ENCODE data around the gene VKORC1L1.
"Not testable (repeated sequence)": the region's sequence is repeated elsewhere in the genome, so short reads cannot be mapped to it uniquely, and the experiment has no call there.

VKORC1L1 gene

DNA sequence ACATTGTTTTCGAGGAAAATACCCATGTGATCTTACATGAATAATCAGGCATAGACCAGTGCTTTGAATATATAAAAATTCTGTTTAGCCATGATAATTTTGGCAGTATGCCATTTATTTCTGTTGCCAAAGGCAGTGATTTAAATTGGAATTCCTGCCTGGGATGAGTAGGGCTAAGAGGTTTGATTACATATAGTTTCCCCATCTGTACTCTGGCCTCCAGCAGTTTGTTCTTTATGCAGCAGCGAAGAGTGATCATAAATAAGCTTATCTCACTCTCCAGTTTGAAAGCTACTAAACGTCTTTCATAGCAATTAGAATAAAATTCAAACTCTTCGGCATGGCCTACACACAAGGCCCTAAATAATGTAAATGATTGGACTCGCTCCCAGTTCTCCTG is 72.9 kb downstream of the VKORC1L1 start:
- FAIRE-seq = not testable (repeated sequence)

DNA sequence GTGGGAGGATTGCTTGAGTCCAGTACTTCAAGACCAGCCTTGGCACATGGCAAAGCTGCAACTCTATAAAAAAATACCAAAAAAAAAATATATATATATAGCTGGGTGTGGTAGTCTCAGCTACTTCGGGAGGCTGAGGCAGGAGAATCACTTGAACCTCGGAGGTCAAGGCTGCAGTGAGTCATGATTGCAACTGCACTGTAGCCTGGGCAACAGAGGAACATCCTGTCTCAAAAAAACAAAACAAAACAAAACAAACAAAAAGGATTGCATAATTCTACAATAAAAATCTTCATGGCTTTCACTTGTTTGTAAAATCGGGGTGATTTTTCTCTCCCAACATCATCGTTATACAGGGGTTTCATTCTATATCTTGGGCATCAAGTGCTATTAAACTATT is 74.0 kb downstream of the VKORC1L1 start:
- no peak for FAIRE-seq

DNA sequence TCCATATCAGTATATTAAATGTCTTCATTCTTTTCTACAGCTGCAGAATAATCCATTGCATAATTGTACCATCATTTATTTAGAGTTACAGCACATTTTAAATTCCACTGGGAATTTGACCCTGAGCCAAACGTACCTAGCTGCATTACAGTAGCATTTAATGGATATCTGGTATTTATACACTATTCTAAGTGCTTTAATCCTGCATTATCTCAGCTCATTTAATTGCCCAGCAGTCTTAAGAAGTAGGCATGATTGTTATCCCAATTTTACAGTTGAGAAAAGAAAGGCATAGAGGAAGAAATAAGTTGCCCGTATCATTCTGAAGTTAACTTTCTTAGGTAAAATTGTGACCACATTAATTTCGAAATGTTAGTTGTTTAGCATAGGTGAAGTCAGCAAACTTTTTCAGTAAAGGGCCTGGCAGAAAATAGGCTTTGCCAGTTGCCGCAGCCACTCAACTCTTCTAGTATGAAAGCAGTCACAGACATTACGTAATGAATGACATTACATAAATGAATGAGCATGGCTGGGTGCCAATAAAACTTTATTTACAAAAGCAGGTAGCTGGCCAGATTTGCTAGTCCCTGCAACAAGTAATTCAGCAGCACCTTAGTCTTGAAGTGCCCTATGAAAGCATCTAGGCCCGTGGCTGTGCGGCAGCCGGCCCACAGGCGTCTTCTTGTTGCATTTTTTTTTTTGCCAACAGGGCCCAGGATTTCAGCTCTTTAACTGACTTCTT is 79.1 kb downstream of the VKORC1L1 start:
- no peak for FAIRE-seq

DNA sequence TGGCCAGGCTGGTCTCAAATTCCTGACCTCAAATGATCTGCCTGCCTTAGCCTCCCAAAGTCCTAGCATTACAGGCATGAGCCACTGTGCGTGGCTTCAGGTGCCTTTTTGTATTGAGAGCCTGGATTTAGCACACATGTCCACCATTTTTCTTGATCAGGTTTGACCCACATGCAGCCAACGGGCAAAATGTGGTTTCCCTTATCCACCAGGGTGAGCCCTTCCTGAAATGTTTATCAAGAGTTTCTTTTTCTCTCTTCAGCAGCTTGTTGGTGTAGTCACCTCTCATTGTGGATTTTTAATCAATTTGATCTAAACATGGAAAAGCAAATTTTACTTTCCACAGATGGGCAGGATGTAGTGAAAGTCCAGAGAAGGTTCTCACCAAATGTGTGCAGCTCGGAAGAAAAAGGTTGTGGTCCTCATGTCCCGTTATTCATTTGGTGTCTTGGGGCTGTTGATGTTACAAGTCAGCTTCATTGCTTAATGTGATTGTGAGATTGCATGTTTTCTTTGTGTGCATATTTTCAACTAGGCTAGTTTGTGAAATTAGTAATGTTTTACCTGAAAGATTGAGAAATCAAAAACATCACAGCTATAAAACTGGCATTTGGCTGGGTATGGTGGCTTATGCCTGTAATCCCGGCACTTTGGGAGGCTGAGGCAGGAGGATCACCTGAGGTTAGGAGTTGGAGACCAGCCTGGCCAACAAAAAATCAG is 80.3 kb downstream of the VKORC1L1 start:
- FAIRE-seq = no peak

DNA sequence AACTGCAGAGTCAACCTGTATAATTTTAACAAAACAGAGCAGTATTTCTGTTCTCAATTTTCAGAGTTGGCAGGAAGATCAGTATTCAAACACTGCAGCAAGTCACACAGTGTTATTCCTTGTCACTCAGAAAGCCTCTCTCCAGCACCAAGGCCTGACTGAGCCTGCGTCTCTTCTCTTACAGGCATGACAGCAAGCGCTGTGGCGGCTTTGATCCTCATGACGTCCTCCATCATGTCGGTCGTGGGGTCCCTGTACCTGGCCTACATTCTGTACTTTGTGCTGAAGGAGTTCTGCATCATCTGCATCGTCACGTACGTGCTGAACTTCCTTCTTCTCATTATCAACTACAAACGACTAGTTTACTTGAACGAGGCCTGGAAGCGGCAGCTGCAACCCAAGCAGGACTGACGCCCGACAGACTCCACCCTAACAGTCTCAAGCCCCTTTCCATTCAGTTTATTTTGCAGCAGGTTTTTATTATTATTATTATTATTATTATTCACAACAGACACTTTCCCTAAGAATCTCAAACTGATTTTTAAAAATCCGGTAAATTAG is 81.1 kb downstream of the VKORC1L1 start:
- no peak for FAIRE-seq

DNA sequence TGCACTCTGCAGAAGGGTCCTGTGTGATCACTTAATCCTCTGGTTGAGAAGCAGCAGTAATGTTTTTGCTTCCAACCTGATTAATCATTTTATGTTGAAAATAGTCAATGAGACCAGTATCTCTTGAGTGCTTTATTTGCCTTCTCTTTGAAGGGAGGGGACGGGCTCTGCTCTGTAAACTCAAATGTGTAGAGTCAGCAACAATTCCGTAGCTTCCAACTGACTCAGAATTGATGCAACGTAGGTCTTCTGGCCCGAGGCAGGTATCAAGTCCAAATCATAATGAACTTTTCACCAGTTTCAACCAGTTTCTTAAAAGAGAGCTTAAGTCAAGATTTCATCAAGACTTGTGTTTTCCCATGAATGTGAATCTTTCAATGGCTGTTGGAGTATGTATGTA is 82.8 kb downstream of the VKORC1L1 start:
- FAIRE-seq = no peak

DNA sequence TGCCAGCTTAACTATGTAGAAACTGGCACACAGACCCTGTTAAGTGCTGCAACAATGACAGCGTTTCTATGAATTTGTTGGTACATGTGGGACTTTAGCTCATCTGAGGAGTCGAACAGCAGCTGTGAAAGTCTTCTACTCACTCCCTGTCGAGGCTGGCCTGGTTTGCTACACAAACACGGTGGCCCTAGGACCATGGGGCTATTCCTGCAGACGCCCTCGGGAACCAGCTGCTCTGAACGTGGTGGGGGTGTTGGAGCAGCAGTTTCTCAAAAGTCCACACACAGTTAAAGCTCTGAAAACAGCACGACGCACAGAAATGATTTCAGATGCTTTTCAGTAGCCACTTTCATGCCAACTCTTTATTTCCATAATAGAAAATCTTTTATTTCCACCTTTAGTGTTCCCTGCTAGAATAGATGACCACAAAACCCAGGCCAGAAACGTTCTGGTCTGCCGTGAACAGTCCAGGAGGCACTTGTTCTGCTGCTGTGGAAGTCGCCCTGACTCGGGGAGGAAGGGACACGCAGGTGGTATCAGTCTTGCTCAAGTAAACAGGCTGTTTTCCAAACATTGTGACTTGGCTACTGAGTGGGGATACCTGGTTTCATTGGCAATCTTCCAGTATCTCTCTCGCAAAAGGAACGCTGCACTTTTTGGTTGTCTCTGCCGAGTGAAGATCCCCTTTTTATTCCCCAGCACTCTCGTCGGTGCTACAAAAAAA is 87.6 kb downstream of the VKORC1L1 start:
- FAIRE-seq = no peak

DNA sequence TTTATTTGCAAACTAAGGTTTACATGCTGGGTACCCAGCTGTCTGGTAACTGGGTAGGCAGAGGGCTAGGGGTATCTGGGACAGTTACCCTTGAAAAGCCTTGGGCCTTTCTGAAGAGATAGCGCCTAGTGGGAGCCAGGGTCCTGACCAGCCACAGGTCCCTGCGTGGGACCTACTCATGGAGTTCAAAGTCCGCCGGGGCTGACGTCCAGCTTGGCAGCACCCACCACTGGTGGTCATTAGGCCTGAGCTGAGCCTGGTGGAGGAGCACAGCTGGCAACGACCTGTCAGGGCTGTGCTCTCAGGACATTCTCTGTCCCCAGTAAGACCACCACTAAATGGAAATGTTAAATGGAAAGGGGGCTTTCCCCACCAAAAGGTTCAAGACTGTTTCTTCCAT is 89.2 kb downstream of the VKORC1L1 start:
- no peak for FAIRE-seq

DNA sequence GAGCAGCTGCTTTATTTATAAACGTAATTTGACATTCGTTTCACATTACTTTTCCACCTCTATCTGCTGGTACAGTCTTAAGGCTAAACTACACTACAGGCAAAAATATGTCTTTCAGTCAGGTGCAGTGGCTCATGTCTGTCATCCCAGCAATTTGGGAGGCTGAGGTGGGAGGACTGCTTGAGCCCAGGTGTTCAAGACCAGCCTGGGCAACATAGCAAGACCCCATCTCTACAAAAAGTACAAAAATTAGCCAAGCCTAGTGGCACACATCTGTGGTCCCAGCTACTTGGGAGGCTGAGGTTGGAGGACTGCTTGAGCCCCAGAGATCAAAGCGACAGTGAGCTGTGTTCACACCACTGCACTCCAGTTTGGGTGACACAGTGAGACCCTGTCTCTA is 91.8 kb downstream of the VKORC1L1 start:
- FAIRE-seq = not testable (repeated sequence)

DNA sequence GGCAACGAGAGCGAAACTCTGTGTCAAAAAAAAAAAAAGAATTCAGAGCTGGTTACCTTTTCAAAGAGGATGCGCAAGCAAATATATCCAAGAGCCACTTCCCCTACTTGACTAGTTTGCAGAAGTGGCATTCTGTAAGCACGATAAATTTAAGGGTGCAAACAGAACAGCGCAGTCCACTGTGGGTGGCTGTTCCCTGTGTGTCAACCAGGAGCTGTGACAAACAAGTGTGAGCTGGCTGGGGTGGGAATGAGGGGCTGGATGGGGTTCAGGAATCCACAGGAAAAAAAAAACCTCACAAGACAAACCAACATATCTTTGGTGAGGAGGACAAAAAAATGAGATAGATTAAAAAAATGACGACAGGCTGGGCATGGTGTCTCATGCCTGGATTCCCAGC is 93.3 kb downstream of the VKORC1L1 start:
- no peak for FAIRE-seq

DNA sequence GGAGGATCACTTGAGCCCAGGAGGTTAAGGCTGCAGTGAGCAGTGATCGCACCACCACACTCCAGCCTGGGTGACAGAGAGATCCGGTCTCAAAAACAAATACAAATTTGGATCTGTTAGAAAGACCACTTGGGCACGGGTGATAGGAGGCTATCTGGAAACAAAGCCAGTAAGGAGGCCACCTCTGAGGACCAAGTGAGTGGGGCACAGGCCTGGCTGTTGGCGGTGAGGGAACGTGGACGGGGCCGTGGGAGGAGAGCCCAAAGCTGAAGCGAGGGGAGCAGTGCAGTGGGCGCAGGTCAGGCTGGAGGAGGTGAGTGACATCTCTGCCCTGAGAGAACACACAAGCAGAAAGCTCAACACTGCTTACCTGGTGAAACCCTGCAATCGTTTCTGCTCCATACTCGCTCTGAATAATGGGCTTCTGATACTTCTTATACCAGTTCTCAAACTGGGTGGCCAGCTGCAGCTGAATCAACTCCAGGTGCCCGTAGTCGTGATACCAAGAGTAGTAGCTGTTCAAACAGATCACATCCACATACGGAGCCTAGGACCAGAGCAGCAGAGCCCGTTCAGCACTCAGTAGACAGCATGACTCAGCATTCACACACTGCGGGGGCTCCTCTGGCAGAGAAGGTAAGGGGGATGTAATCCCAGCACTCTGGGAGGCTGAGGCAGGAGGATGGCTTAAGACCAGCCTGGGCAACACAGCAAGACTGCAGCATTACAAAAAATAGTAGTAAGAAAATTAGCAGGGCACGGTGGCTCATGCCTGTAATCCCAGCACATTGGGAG is 94.7 kb downstream of the VKORC1L1 start:
- FAIRE-seq = no peak

DNA sequence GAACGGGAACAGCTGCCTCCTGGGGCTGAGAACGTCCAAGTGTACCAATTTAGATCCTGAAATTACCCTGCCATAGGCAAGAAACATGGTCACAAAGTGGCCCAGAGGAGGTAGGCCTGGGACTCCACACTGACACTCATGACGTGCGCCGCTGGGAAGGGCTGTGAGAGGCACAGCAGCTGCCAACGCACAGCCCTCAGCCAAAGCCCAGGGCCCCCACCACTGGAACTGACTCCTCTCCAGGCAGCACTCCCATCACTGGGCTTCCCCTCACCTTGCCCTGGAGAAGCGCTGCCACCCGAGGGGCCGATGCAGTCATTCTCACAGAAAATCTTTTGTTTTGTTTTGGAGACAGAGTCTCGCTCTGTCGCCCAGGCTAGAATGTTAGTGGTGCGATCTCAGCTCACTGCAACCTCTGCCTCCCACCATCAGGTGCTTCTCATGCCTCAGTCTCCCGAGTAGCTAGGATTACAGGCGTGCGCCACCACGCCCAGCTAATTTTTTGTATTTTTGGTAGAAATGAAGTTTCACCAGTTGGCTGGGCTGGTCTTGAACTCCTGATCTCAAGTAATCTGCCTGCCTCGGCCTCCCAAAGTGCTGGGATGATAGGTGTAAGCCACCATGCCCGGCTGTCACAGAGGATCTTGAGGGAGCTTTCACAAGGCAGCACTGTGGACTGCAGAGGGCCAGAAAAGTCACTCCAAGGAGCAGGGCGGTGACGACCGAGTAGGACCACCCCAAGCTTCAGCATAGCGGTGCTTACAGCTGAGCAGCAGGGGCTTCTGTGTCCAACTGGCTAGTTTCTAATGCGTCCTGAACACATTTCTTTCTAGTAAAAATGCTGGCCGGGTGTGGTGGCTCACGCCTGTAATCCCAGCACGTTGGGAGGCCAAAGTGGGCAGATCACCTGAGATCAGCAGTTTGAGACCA is 95.6 kb downstream of the VKORC1L1 start:
- no peak for FAIRE-seq

DNA sequence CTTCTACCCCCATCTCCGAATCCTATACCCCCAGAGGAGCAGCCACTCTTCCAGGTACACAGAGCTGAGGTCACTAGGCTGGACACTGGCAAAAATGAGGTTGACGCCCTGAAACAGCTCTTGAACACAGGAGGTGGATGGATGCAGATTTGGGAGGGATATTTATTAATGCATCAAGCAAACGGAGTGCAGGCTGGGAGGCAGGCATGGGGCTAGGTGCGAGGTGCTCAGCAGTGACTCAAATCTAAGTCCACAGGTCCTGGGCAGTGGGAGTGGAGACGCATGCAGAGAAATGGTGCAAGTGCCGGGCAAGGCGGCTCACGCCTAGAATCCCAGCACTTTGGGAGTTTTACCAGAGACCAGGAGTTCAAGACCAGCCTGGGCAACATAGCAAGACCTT is 98.1 kb downstream of the VKORC1L1 start:
- FAIRE-seq = no peak

DNA sequence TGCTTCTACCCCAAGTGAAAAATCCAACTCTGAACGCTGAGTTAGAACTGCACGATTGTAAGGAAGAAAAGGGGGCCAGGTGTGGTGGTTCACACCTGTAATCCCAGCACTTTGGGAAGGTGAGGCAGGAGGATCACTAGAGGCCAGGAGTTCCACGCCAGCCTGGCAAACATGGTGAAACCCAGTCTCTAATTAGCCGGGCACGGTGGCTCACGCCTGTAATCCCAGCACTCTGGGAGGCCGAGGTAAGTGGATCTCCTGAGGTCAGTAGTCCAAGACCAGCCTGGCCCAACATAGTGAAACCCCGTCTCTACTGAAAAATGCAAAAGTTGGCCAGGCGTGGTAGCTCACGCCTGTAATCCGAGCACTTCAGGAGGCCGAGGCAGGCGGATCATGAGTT is 100.1 kb downstream of the VKORC1L1 start:
- no peak for FAIRE-seq

DNA sequence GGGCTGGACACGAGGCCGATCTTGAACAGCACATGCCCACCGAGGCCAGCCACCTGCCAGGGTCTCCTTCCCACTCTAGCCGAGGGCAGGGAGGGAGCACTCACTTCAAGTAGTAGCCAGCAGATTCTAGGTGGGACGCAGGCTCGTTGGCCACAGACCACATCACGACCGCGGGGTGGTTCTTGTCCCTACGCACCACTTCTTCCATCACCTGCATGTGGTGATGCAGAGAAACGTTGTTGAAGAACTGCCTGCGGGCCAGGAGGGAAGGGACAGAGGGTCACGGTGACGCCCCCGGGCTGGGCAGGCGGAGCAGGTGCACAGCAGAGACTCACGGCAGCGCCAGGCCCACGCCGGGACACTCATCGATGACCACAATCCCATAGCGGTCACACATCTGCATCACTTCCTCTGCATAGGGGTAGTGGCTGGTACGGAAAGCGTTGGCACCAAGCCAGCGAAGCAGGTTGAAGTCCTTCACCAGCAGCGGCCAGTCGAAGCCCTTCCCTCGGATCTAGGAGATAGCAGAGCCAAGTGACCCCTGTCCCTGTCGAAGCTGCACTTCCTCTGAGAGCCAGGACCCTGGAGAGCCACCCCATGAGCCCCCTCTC is 101.4 kb downstream of the VKORC1L1 start:
- FAIRE-seq = no peak

DNA sequence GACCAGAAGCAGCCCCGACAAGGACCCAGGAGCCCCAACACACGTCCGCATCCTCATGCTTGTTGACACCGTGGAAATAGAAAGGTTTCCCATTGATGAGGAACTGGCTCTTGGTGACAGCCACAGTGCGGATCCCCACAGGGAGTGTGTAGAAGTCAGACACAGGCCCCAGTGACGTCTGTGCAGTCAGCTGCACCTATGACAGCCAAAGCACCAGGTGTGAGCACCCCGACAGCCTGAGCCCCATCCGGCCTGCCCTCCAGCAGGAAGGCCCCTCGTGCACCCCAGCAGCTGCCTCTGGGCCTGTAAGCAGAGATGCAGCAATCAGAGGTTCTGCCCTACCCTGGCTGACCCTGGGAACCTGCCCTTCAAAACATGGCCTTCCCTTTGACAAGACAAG is 102.0 kb downstream of the VKORC1L1 start:
- no peak for FAIRE-seq

DNA sequence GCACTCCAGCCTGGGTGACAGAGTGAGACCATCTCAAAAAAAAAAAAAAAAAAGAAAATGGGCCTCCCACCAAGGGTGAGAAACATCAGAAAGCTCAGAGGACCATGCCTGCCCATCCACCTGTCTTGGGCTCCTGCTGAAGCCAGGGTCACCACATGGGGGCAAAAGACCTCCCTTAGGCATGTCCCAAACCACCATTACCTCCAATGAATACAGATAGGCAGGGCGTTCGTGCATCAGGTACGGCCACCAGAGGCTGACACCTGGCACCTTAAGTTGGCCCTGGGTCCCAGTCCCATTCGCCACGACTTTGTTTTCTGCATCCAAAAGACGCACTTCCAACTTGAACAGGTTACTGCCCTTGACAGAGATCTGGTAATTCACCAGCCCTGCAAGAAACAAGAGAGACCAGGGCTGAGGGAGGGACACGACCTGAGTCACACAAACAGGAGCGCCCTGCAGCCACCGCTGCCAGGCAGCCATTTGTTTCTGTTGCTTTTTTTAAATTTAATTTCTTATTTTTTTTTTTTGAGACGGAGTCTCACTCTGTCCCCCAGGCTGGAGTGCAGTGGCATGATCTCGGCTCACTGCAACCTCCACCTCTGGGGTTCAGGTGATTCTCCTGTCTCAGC is 103.1 kb downstream of the VKORC1L1 start:
- no peak for FAIRE-seq

DNA sequence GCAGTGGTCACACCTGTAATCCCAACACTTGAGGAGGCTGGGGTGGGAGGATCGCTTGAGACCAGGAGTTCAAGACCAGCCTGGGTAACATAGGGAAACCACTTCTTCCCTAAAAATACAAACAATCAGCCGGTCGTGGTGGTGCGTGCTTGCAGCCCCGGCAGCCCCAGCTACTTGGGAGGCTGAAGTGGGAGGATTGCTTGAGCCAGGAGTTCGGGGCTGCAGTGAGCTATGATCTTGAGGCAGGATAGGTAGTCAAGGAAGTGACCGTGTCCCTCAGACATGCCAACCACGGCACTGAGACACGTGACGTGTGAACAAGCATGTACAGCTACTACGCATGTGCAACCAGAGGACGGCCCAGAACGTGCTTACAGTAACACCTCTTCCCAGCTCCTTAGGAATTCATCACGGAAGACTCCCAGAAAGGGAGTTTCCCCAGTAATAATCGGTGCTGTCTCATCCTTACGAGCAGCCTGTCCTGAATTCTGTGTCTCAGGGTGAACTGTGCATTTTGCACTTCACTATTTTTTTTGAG is 103.9 kb downstream of the VKORC1L1 start:
- no peak for FAIRE-seq

DNA sequence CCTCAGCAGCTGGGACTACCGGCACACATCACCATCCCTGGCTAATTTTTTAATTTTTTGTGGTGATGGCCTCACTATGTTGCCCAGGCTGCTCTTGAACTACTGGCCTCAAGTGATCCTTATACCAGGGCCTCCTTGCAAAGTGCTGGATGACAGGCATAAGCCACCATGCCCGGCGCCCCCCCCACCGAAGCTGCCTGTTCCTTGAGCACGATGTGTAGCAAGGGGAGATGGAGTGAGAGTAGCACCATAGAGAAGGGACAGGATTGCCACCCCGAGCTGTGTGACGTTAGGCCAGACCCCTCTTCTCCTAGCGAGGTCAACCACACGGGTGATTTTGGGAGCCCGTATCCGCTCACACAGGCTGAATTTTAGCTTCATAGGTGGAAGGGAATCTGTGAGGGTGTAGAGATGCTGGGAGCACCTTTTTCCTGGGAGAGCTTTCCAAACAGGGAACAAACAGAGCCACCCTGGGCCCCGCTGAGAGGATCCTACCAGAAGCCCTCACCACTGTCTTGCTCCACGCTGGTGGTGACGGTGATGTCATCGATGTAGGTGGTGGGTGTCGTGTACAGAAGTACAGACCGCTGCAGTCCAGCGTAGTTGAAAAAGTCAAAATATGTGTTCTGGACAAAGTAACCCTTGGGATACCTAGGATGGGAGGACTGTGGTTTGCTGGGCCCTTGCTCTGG is 106.2 kb downstream of the VKORC1L1 start:
- no peak for FAIRE-seq
